PFSK-1 (cell line): Measurements from ENCODE around the gene C16orf74.

ENCODE experiments used
- FOXP2 ChIP-seq: optimal IDR thresholded peaks from 2 replicates; pipeline ENCODE3; 2011; ENCODE audit warnings: borderline replicate concordance, control low read depth, inconsistent platforms; ENCODE audit not compliant: insufficient read depth; ENCODE audit errors: extremely low read length, extremely low read depth
- POLR2AphosphoS5 ChIP-seq: IDR thresholded peaks from 2 replicates; pipeline ENCODE4 v1.6.1; 2012; ENCODE audit warnings: low read depth, mild to moderate bottlenecking, control low read depth, low read length, moderate library complexity
- SIN3A ChIP-seq: IDR thresholded peaks from 2 replicates; pipeline ENCODE4 v1.6.1; 2012; ENCODE audit warnings: mild to moderate bottlenecking, low read length, moderate library complexity, borderline replicate concordance; ENCODE audit not compliant: insufficient read depth
- TAF1 ChIP-seq: IDR thresholded peaks from 2 replicates; pipeline ENCODE4 v1.6.1; 2012; ENCODE audit warnings: low read length, control low read depth, borderline replicate concordance; ENCODE audit not compliant: insufficient read depth
- TF ChIP-seq, protein P1 (sequence below), 2 experiments: IDR thresholded peaks; 2 replicates each; pipeline versions ENCODE4 v1.6.1 to v1.8.0; 2011 to 2012; ENCODE audit warnings: low read depth in 2 of 2, low read length in 2 of 2, control low read depth in 1 of 2, inconsistent platforms in 1 of 2, mild to moderate bottlenecking in 1 of 2, moderate library complexity in 1 of 2; ENCODE audit not compliant: insufficient read depth in 1 of 2

DNA sequence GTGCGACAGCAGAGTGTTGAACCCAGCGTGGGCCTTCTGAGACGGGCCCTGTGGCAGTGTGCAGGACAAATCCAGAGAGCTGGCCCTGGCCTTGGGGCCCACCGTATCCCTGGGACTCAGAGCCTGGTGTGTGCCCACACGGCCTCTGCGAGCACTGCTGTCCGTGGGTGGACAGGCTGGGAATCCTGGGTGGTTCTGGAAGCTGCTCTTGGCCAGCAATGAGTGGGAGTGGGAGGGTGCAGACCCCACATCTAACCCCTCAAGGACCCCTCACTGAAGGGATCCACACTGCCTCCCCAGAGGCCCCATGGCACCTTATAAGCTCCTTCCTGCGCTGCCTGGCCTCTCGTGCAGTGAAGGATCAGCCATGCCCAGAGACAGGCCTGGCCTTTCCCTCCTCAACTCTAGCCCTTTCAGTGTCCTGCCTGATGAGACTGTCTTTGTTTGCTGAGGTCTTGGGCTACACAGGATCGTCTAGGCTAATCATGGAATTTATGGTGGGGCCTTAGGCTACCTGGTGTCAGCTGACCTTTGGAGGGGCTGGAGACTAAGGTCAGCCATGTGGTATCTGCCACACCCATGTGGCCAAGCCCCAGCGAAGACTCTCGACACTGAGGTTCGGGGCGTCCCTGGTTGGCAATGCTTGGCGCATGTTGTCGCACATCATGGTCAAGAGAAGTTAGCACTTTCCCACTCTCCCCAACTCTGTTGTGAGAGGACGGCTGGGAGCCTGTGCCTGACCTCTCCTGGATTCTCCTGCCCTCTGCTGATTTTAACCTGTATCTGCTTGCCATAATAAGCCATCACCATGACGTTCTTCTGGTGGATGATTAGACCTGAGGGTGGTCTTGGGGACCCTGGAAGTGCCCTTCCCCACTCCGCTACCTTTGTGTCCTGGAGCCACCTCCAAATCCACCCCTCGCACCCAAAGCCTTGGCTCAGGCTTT, 45.7 kb downstream of the C16orf74 start:
- no peak for TF ChIP-seq POLR2AphosphoS5
- TF ChIP-seq, protein P1, sequence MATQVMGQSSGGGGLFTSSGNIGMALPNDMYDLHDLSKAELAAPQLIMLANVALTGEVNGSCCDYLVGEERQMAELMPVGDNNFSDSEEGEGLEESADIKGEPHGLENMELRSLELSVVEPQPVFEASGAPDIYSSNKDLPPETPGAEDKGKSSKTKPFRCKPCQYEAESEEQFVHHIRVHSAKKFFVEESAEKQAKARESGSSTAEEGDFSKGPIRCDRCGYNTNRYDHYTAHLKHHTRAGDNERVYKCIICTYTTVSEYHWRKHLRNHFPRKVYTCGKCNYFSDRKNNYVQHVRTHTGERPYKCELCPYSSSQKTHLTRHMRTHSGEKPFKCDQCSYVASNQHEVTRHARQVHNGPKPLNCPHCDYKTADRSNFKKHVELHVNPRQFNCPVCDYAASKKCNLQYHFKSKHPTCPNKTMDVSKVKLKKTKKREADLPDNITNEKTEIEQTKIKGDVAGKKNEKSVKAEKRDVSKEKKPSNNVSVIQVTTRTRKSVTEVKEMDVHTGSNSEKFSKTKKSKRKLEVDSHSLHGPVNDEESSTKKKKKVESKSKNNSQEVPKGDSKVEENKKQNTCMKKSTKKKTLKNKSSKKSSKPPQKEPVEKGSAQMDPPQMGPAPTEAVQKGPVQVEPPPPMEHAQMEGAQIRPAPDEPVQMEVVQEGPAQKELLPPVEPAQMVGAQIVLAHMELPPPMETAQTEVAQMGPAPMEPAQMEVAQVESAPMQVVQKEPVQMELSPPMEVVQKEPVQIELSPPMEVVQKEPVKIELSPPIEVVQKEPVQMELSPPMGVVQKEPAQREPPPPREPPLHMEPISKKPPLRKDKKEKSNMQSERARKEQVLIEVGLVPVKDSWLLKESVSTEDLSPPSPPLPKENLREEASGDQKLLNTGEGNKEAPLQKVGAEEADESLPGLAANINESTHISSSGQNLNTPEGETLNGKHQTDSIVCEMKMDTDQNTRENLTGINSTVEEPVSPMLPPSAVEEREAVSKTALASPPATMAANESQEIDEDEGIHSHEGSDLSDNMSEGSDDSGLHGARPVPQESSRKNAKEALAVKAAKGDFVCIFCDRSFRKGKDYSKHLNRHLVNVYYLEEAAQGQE (IDR thresholded peaks at IDR 0.05; ENCODE audit: insufficient read depth in 1 of 2, low read depth in 2 of 2, low read length in 2 of 2): no peak
- TF ChIP-seq TAF1: no peak
- no peak for TF ChIP-seq SIN3A
- TF ChIP-seq FOXP2: no peak
